ENCODE data around the gene MYLK3.

GRCh38 chr16:46793841-46794240, 45.7 kb upstream of the MYLK3 start:
- TF ChIP-seq CTCF (IDR thresholded peaks at IDR 0.05) (no peak), POLR2A (IDR thresholded peaks at IDR 0.05) (no peak)

Measured in vagina (tissue), 2 donors.